ENCODE results near the gene RAPGEF1. TPM values are rescaled to one million over a fixed set of nuclear protein-coding genes. Genes with fewer than 3 reads are reported as not detected.
A peak's percentile ranks its signal among the peaks of the same experiment; 100 is the strongest.

Gene RAPGEF1
- total and polyA plus RNA-seq, 2 of the 13 experiments (the other 11 are each of a cell fraction or from before 2014, with no cell fraction given), result 21.2 to 38.9 TPM

- no peaks in the 10 kb centered on the region for H3K27me3 ChIP-seq (ENCODE audit: control insufficient read depth in 1 of 2, insufficient read depth in 2 of 2, low read length in 2 of 2)
- no peaks in the 10 kb centered on the region for H3K9me3 ChIP-seq (ENCODE audit: low read length)
- H3K27ac ChIP-seq (ENCODE audit: extremely low read length, insufficient read depth, low read length), result no peak overlapping the region
- POLR2A ChIA-PET, result no interaction called here
- peaks cover 40% of the 10 kb centered on the region for H3K4me1 ChIP-seq (ENCODE audit: insufficient read depth, low read length)
- in situ Hi-C loops (cut with HindIII; ENCODE audit: extremely low pct_ligation_motif_present, low pct_unique_long_range_greater_than_20kb) (loop anchor here (10.0 kb wide), 1 partner anchor 83 kb away; no protein-coding TSS in a partner anchor), intact Hi-C loops (cut with micrococcal nuclease; ENCODE audit: unreplicated experiment) (no loop called here)
- no peak overlapping the region for H3K4me2 ChIP-seq (ENCODE audit: low read depth, low read length)
- peaks cover 2 to 22% of the 10 kb centered on the region in 2 experiments; a peak in 4 of 5 replicates for H3K36me3 ChIP-seq (replicated peaks in 1 of 2; ENCODE audit: control insufficient read depth in 1 of 2, insufficient read depth in 2 of 2, low read length in 2 of 2)
- ATAC-seq, result no peak; the same call in 2 of the 3 replicates
- H3K4me3 ChIP-seq (replicated peaks in 1 of 3; ENCODE audit: insufficient read depth in 1 of 3, low read depth in 2 of 3, low read length in 3 of 3), result no peak overlapping the region
- DNase-seq (ENCODE audit: low spot score), result peak; percentile 13
- WGBS (ENCODE audit: low lambda C conversion rate), result 71% methylated on average over 3 of the region's 3 CpGs
- BruUV-seq (replicated peaks), result no TSS peak
- CTCF ChIA-PET (ENCODE audit: low intra/inter-chr PET ratio, low total read pairs), result interaction anchor here (1.6 kb wide), 1 partner anchor 88 kb away, joined by 5 read pairs; the partner anchor contains the start of gene RAPGEF1
- no peaks in the 10 kb centered on the region for H4K20me1 ChIP-seq (ENCODE audit: insufficient read depth, low read length)
- no peak for FAIRE-seq
- TF ChIP-seq ZNF747 (CRISPR knock-in tag; IDR thresholded peaks at IDR 0.05; ENCODE audit: borderline replicate concordance) (no peak), SIX4 (CRISPR knock-in tag; IDR thresholded peaks at IDR 0.05) (no peak), MEF2D (CRISPR knock-in tag; IDR thresholded peaks at IDR 0.05) (no peak), CEBPB (IDR thresholded peaks at IDR 0.05; ENCODE audit: borderline replicate concordance, low read depth, low read length) (peak; percentile 85), HES4 (CRISPR knock-in tag; IDR thresholded peaks at IDR 0.05; ENCODE audit: borderline replicate concordance) (no peak), ZNF501 (CRISPR knock-in tag; IDR thresholded peaks at IDR 0.05) (no peak), ZNF280B (CRISPR knock-in tag; IDR thresholded peaks at IDR 0.05; ENCODE audit: borderline replicate concordance) (no peak), FOSL2 (CRISPR knock-in tag; IDR thresholded peaks at IDR 0.05) (peak; percentile 21; the same call in 1 of the 2 replicates), CHD4 (IDR thresholded peaks at IDR 0.05; ENCODE audit: borderline replicate concordance, low read length) (no peak)
- TF ChIP-seq, protein P1, sequence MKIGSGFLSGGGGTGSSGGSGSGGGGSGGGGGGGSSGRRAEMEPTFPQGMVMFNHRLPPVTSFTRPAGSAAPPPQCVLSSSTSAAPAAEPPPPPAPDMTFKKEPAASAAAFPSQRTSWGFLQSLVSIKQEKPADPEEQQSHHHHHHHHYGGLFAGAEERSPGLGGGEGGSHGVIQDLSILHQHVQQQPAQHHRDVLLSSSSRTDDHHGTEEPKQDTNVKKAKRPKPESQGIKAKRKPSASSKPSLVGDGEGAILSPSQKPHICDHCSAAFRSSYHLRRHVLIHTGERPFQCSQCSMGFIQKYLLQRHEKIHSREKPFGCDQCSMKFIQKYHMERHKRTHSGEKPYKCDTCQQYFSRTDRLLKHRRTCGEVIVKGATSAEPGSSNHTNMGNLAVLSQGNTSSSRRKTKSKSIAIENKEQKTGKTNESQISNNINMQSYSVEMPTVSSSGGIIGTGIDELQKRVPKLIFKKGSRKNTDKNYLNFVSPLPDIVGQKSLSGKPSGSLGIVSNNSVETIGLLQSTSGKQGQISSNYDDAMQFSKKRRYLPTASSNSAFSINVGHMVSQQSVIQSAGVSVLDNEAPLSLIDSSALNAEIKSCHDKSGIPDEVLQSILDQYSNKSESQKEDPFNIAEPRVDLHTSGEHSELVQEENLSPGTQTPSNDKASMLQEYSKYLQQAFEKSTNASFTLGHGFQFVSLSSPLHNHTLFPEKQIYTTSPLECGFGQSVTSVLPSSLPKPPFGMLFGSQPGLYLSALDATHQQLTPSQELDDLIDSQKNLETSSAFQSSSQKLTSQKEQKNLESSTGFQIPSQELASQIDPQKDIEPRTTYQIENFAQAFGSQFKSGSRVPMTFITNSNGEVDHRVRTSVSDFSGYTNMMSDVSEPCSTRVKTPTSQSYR (CRISPR knock-in tag; IDR thresholded peaks at IDR 0.05; ENCODE audit: borderline replicate concordance), result no peak
- no peak overlapping the region for H3K9ac ChIP-seq (ENCODE audit: insufficient read depth, low read depth, low read length)
- H3K79me2 ChIP-seq (ENCODE audit: insufficient read depth, low read length), result peaks cover 22% of the 10 kb centered on the region
- H2AFZ ChIP-seq (ENCODE audit: low read length), result no peak overlapping the region
These were observed 88.3 kb downstream of the RAPGEF1 start for GRCh38 chr9:131651599-131651998.
